Fibroblast of lung (primary cell): Measurements from ENCODE around the gene BLOC1S3. TPM values are rescaled to one million over a fixed set of nuclear protein-coding genes. Genes with fewer than 3 reads are reported as not detected.

Experiments
- DNase-seq, 2 donors: peaks; one replicate each; pipeline versions ENCODE4 v3.0.0 to v3.0.0-alpha.2; 2010; ENCODE audit warnings: low read depth in 2 of 2
- H2AFZ ChIP-seq: 2 replicates; pipeline ENCODE4 v1.5.1; 2012; ENCODE audit warnings: low read length, control low read depth, inconsistent platforms
- H3K27ac ChIP-seq: 2 replicates; pipeline ENCODE4 v1.5.1; 2011; ENCODE audit warnings: low read length, control low read depth; ENCODE audit not compliant: insufficient read depth
- H3K27me3 ChIP-seq: 2 replicates; pipeline ENCODE4 v1.5.1; 2011; ENCODE audit warnings: mild to moderate bottlenecking, low read length; ENCODE audit not compliant: control insufficient read depth, insufficient read depth
- H3K36me3 ChIP-seq: 2 replicates; pipeline ENCODE4 v1.5.1; 2011; ENCODE audit warnings: low read length; ENCODE audit not compliant: control insufficient read depth, insufficient read depth
- H3K4me1 ChIP-seq: 2 replicates; pipeline ENCODE4 v1.5.1; 2011; ENCODE audit warnings: low read length; ENCODE audit not compliant: control insufficient read depth, insufficient read depth; ENCODE audit errors: extremely low read depth
- H3K4me2 ChIP-seq: 2 replicates; pipeline ENCODE4 v1.5.1; 2011; ENCODE audit warnings: low read length, control low read depth; ENCODE audit not compliant: insufficient read depth; ENCODE audit errors: extremely low read depth
- H3K4me3 ChIP-seq, 4 experiments: fragments of 200-600 bp in 1 of 4; sonication (generic) in 1 of 4; replicated peaks in 1 of 4; 2 replicates each; pipeline ENCODE4 v1.5.1; 2011 to 2016; ENCODE audit warnings: low read length in 4 of 4, low read depth in 3 of 4, mild to moderate bottlenecking in 3 of 4, control low read depth in 2 of 4, inconsistent platforms in 1 of 4, mixed read lengths in 1 of 4; ENCODE audit not compliant: insufficient read depth in 1 of 4; ENCODE audit errors: control extremely low read depth in 1 of 4
- H3K79me2 ChIP-seq: 2 replicates; pipeline ENCODE4 v1.5.1; 2012; ENCODE audit warnings: mild to moderate bottlenecking, low read length, inconsistent platforms; ENCODE audit not compliant: control insufficient read depth, insufficient read depth
- H3K9ac ChIP-seq: 2 replicates; pipeline ENCODE4 v1.5.1; 2011; ENCODE audit warnings: mild to moderate bottlenecking, low read length, control low read depth; ENCODE audit not compliant: insufficient read depth
- H3K9me3 ChIP-seq: 2 replicates; pipeline ENCODE4 v1.5.1; 2012; ENCODE audit warnings: low read depth, low read length; ENCODE audit not compliant: control insufficient read depth, insufficient read depth
- H4K20me1 ChIP-seq: 2 replicates; pipeline ENCODE4 v1.5.1; 2011; ENCODE audit warnings: low read length; ENCODE audit not compliant: control insufficient read depth, insufficient read depth; ENCODE audit errors: extremely low read depth
- EZH2 ChIP-seq: IDR thresholded peaks from 2 replicates; pipeline ENCODE4 v1.5.1; 2012; ENCODE audit warnings: low read length, control low read depth, mild to moderate bottlenecking; ENCODE audit errors: missing control alignments
- polyA plus RNA-seq, 2 donors: library from polyadenylated mRNA; depleted of rRNA in 1 of 2; stranded (reverse) in 1 of 2; unstranded in 1 of 2; fragments of >200 nt; gene quantifications; 2 replicates each; pipeline ENCODE4 v1.2.1, GENCODE V29; 2011 to 2012; ENCODE audit warnings: missing spikeins in 1 of 2
- total RNA-seq: library from RNA; depleted of rRNA; stranded (reverse); fragments of >200 nt; gene quantifications from 2 replicates; pipeline ENCODE4 v1.2.1, GENCODE V29; 2014
- TF ChIP-seq, protein P1 (sequence below), 2 donors: IDR thresholded peaks in 1 of 2; conservative IDR thresholded peaks in 1 of 2; 1 replicate in 1 of 2; 2 replicates in 1 of 2; pipeline ENCODE4 v1.5.1; 2011 to 2012; ENCODE audit warnings: low read length in 2 of 2, control low read depth in 1 of 2, inconsistent platforms in 1 of 2, low read depth in 1 of 2, mild to moderate bottlenecking in 1 of 2

Gene BLOC1S3
- total and polyA plus RNA-seq, 2 donors (not counting 1 experiment from before 2014, with no cell fraction given) = 3.8 to 5.6 TPM

- no peak overlapping the region for H3K27ac ChIP-seq
- peaks cover 3% of the 10 kb centered on the region for H3K4me1 ChIP-seq
- no peak overlapping the region for H2AFZ ChIP-seq
- H3K27me3 ChIP-seq = peaks cover 9% of the 10 kb centered on the region
- DNase-seq = no peak
- no peaks in the 10 kb centered on the region for H3K9me3 ChIP-seq
- H3K79me2 ChIP-seq = no peaks in the 10 kb centered on the region
- H3K9ac ChIP-seq = no peak overlapping the region
- H4K20me1 ChIP-seq = no peaks in the 10 kb centered on the region
- TF ChIP-seq EZH2 = no peak
- TF ChIP-seq, protein P1, sequence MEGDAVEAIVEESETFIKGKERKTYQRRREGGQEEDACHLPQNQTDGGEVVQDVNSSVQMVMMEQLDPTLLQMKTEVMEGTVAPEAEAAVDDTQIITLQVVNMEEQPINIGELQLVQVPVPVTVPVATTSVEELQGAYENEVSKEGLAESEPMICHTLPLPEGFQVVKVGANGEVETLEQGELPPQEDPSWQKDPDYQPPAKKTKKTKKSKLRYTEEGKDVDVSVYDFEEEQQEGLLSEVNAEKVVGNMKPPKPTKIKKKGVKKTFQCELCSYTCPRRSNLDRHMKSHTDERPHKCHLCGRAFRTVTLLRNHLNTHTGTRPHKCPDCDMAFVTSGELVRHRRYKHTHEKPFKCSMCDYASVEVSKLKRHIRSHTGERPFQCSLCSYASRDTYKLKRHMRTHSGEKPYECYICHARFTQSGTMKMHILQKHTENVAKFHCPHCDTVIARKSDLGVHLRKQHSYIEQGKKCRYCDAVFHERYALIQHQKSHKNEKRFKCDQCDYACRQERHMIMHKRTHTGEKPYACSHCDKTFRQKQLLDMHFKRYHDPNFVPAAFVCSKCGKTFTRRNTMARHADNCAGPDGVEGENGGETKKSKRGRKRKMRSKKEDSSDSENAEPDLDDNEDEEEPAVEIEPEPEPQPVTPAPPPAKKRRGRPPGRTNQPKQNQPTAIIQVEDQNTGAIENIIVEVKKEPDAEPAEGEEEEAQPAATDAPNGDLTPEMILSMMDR (conservative IDR thresholded peaks at IDR 0.05 in 1 of 2, IDR thresholded peaks at IDR 0.05 in 1 of 2; ENCODE audit: low read depth in 1 of 2, low read length in 2 of 2) = no peak
- no peak overlapping the region for H3K4me3 ChIP-seq
- no peak overlapping the region for H3K4me2 ChIP-seq
- H3K36me3 ChIP-seq = no peaks in the 10 kb centered on the region
Observed at GRCh38 chr19:45158503-45159209, 19.9 kb upstream of the BLOC1S3 start.

DNA sequence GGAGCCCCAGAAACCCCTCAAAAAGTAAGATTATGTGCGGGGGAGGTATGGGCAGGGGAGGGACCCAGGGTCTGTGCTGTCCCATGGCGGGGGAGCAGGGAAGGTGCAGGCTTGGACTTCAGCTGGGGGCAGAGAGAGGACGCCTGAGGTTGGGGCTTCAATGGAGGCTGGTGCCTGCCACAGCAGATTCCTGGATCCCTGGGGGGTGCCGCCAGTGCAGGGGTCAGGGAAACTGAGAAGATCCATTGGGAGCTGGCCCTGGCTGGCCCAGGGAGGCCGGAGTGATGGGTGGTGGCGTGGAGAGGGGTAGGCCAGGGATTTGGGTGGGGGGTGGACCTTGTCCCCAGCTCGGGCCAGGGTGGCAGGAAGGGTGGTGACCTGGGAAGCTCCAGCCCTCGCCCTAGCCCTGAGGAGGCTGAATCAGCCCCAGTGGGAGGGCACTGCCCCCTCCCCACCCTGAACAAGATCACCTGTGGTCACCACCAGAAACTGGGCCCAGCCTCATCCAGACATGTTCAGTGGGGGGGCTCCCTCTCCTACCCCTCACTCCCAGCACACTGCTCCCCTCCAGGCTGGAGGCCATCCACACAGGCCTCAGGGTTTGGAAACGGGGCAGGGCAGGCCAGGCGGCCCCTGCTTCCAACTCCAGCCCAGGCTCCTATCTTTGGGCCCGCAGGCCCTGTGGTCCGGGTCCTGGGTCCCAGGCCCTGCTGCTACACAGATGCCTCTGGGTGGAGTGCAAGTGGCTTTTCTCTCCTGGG lies 19.2 kb upstream of the BLOC1S3 start:
- Histone ChIP-seq H3K4me1 (peaks cover under 1% of the 10 kb centered on the region), H3K36me3 (no peaks in the 10 kb centered on the region), H3K9me3 (no peaks in the 10 kb centered on the region), H3K4me3 (no peak overlapping the region), H3K4me2 (no peak overlapping the region), H3K27me3 (peaks cover 9% of the 10 kb centered on the region), H3K9ac (no peak overlapping the region), H3K79me2 (no peaks in the 10 kb centered on the region), H3K27ac (no peak overlapping the region), H4K20me1 (no peaks in the 10 kb centered on the region), H2AFZ (no peak overlapping the region)
- DNase-seq = no peak
- TF ChIP-seq EZH2 = no peak
- TF ChIP-seq, protein P1 (conservative IDR thresholded peaks at IDR 0.05 in 1 of 2, IDR thresholded peaks at IDR 0.05 in 1 of 2; ENCODE audit: low read depth in 1 of 2, low read length in 2 of 2) = no peak

DNA sequence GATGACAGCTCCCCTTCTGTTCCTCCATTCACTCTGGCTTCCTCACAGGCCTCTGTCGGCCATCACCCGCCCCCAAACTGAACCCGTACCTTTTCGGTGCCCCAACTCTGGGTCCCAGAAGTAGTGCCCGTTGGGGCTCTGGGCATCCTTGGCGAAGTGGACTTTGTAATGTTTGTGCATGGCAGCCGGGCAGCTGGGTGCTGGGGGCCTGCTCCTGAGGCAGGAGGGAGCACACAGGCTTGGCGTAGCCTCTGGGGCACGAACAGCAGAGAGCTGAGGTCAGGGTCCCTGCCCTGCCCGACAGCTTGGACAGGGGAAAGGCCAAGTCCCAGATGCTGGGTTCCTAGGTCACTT lies 18.6 kb upstream of the BLOC1S3 start:
- DNase-seq = no peak
- Histone ChIP-seq H3K9me3 (no peaks in the 10 kb centered on the region), H2AFZ (no peak overlapping the region), H3K27me3 (peaks cover 9% of the 10 kb centered on the region), H4K20me1 (no peaks in the 10 kb centered on the region), H3K9ac (no peak overlapping the region), H3K79me2 (no peaks in the 10 kb centered on the region), H3K4me2 (no peak overlapping the region), H3K27ac (no peak overlapping the region), H3K36me3 (no peaks in the 10 kb centered on the region), H3K4me3 (no peak overlapping the region), H3K4me1 (no peaks in the 10 kb centered on the region)
- TF ChIP-seq, protein P1 (conservative IDR thresholded peaks at IDR 0.05 in 1 of 2, IDR thresholded peaks at IDR 0.05 in 1 of 2; ENCODE audit: low read depth in 1 of 2, low read length in 2 of 2) = no peak
- TF ChIP-seq EZH2 = no peak
